B cell (primary cell): ENCODE data around the gene GPR152. TPM values are rescaled to one million over a fixed set of nuclear protein-coding genes. Genes with fewer than 3 reads are reported as not detected.

ENCODE experiments used
- ATAC-seq: fragments of 200-7000 bp; cut with Tn5 transposase; one replicate; pipeline ENCODE4 v1.10.0; 2021; ENCODE audit warnings: low read depth, mild to moderate bottlenecking, moderate number of reproducible peaks, moderate library complexity
- CTCF ChIA-PET: fragments of 350-600 bp; sonication (Branson Sonifier 250); formaldehyde crosslinking; loops from one replicate; lab custom pipeline; 2021; ENCODE audit warnings: antibody characterized with exemption, inconsistent platforms; lab: Charles Lee
- POLR2A ChIA-PET: fragments of 350-600 bp; sonication (Branson Sonifier 250); formaldehyde crosslinking; loops from one replicate; lab custom pipeline; 2021; ENCODE audit warnings: antibody characterized with exemption; lab: Charles Lee
- DNase-seq: peaks from one replicate; pipeline ENCODE4 v3.0.0; 2013
- H2AFZ ChIP-seq: 2 replicates; pipeline ENCODE4 v1.6.1; 2012; ENCODE audit warnings: mild to moderate bottlenecking, low read depth, low read length; ENCODE audit not compliant: insufficient read depth, poor library complexity, severe bottlenecking
- H3K27ac ChIP-seq, 2 donors: 1 replicate in 1 of 2; 2 replicates in 1 of 2; pipeline ENCODE4 v1.5.1; 2012 to 2013; ENCODE audit warnings: low read length in 2 of 2, mild to moderate bottlenecking in 2 of 2, moderate library complexity in 1 of 2
- H3K27me3 ChIP-seq, 4 experiments: fragments of 200-600 bp in 1 of 4; sonication (generic) in 1 of 4; replicated peaks in 1 of 4; 1 replicate in 2 of 4; 2 replicates in 2 of 4; pipeline versions ENCODE4 v1.6.1 to v1.7.0; 2013 to 2016; ENCODE audit warnings: low read length in 3 of 4, mild to moderate bottlenecking in 2 of 4, mixed read lengths in 1 of 4, moderate library complexity in 1 of 4; ENCODE audit not compliant: insufficient read depth in 4 of 4, control insufficient read depth in 3 of 4; ENCODE audit errors: control extremely low read depth in 1 of 4
- H3K36me3 ChIP-seq, 2 experiments: replicated peaks in 1 of 2; 1 replicate in 1 of 2; 2 replicates in 1 of 2; pipeline versions ENCODE4 v1.6.1 to v1.7.1; 2013; ENCODE audit warnings: low read length in 1 of 2; ENCODE audit not compliant: insufficient read depth in 2 of 2, control insufficient read depth in 1 of 2; ENCODE audit errors: control extremely low read depth in 1 of 2, extremely low read depth in 1 of 2
- H3K4me1 ChIP-seq, 2 donors: fragments of 200-600 bp in 1 of 2; sonication (generic) in 1 of 2; 1 replicate in 1 of 2; 2 replicates in 1 of 2; pipeline versions ENCODE4 v1.5.1 to v1.6.1; 2013 to 2017; ENCODE audit warnings: low read length in 2 of 2; ENCODE audit not compliant: control insufficient read depth in 2 of 2, insufficient read depth in 2 of 2
- H3K4me2 ChIP-seq: replicated peaks from 2 replicates; pipeline ENCODE3; 2012; ENCODE audit warnings: mild to moderate bottlenecking, low read depth, low read length; ENCODE audit not compliant: poor library complexity, severe bottlenecking
- H3K4me3 ChIP-seq, 5 experiments: fragments of 200-600 bp in 1 of 5; sonication (generic) in 1 of 5; 1 replicate in 3 of 5; 2 replicates in 2 of 5; pipeline versions ENCODE4 v1.5.1 to v1.7.0; 2011 to 2016; ENCODE audit warnings: low read length in 4 of 5, mild to moderate bottlenecking in 4 of 5, low read depth in 2 of 5, control low read depth in 1 of 5, moderate library complexity in 1 of 5; ENCODE audit not compliant: insufficient read depth in 1 of 5; ENCODE audit errors: control extremely low read depth in 1 of 5, extremely low read depth in 1 of 5
- H3K79me2 ChIP-seq: fragments of 200-600 bp; sonication (generic); one replicate; pipeline ENCODE4 v1.6.0; 2016; ENCODE audit warnings: low read length; ENCODE audit not compliant: control insufficient read depth, insufficient read depth
- H3K9ac ChIP-seq: fragments of 200-600 bp; sonication (generic); 2 replicates; pipeline ENCODE4 v1.6.1; 2017; ENCODE audit warnings: mild to moderate bottlenecking, low read length, moderate library complexity
- H3K9me3 ChIP-seq, 3 donors: one replicate each; pipeline versions ENCODE4 v1.6.1 to v1.7.1; 2013; ENCODE audit warnings: low read length in 2 of 3; ENCODE audit not compliant: control insufficient read depth in 2 of 3, insufficient read depth in 1 of 3; ENCODE audit errors: control extremely low read depth in 1 of 3
- H4K20me1 ChIP-seq: 2 replicates; pipeline ENCODE4 v1.6.0; 2012; ENCODE audit warnings: mild to moderate bottlenecking, low read length; ENCODE audit not compliant: insufficient read depth, control insufficient read depth, poor library complexity, severe bottlenecking
- H3K27ac Mint-ChIP-seq: one replicate; pipeline ENCODE4 v1.8.0; 2021; ENCODE audit warnings: mixed read lengths
- H3K27me3 Mint-ChIP-seq: one replicate; pipeline ENCODE4 v1.8.0; 2021; ENCODE audit warnings: mixed read lengths
- H3K4me1 Mint-ChIP-seq: one replicate; pipeline ENCODE4 v1.8.0; 2021; ENCODE audit warnings: mixed read lengths
- H3K4me3 Mint-ChIP-seq: one replicate; pipeline ENCODE4 v1.8.0; 2021; ENCODE audit warnings: mixed read lengths
- H3K9me3 Mint-ChIP-seq: one replicate; pipeline ENCODE4 v1.8.0; 2022; ENCODE audit warnings: mixed read lengths; ENCODE audit not compliant: insufficient read depth
- CTCF ChIP-seq: fragments of 200-600 bp; IDR thresholded peaks from one replicate; pipeline ENCODE4 v1.8.0; 2022; ENCODE audit warnings: antibody characterized with exemption, mild to moderate bottlenecking
- EZH2 ChIP-seq: IDR thresholded peaks from 2 replicates; pipeline ENCODE4 v1.6.1; 2012; ENCODE audit warnings: borderline replicate concordance, low read depth, mild to moderate bottlenecking, moderate library complexity, low read length; ENCODE audit not compliant: insufficient read depth, poor library complexity, severe bottlenecking
- WGBS: methylation state at CpG from one replicate; pipeline ENCODE4 v1.1.5; 2013; ENCODE audit warnings: missing lambda C conversion rate; ENCODE audit not compliant: insufficient coverage; 5-methylcytosine and 5-hydroxymethylcytosine counted together
- intact Hi-C: fragments of 100-400 bp; cut with micrococcal nuclease; formaldehyde crosslinking; loops from one replicate; pipeline ENCODE4 v1.10.0; 2022
- polyA plus RNA-seq: library from polyadenylated mRNA; depleted of rRNA; stranded (reverse); fragments of >200 nt; gene quantifications from 2 replicates; pipeline ENCODE4 v1.2.3, GENCODE V29; 2012
- total RNA-seq, 2 donors: library from RNA; stranded (reverse); fragments of 120-200 nt in 1 of 2; gene quantifications; 1 replicate in 1 of 2; 2 replicates in 1 of 2; pipeline versions ENCODE4 v1.2.3 to v1.2.4, GENCODE V29; 2013 to 2022

GPR152 gene
- total and polyA plus RNA-seq, 2 donors (not counting 1 experiment from before 2014, with no cell fraction given): 0.24 TPM; not detected in 1

- Histone ChIP-seq H4K20me1 (peaks cover 1% of the 10 kb centered on the region), H3K79me2 (peaks cover 24% of the 10 kb centered on the region), H3K27me3 (no peaks in the 10 kb centered on the region), H3K4me1 (peaks cover 89 to 95% of the 10 kb centered on the region in 2 donors), H3K9me3 (peaks cover 0 to 2% (median 0%) of the 10 kb centered on the region in 3 donors), H2AFZ (no peak overlapping the region), H3K36me3 (peaks cover 0 to 13% of the 10 kb centered on the region in 2 experiments), H3K9ac (no peak overlapping the region), H3K4me2 (peak overlapping the region; percentile 89), H3K4me3 (no peak overlapping the region), H3K27ac (no peak overlapping the region)
- Mint-ChIP-seq H3K4me1 (peaks cover 83% of the 10 kb centered on the region), H3K27ac (peak overlapping the region; percentile 100), H3K4me3 (peak overlapping the region; percentile 91), H3K27me3 (no peaks in the 10 kb centered on the region), H3K9me3 (no peaks in the 10 kb centered on the region)
- ChIA-PET POLR2A (interaction anchor here (0.5 to 4.8 kb wide), 14 partner anchors 10 to 1065 kb away, joined by 3 to 79 read pairs (median 6); partner anchors contain the start of genes CLCF1, CORO1B, PPP1CA and PTPRCAP), CTCF (interaction anchor here (0.8 to 3.8 kb wide), 11 partner anchors 7 to 92 kb away, joined by 3 to 48 read pairs (median 3); partner anchors contain the start of genes PITPNM1, PPP1CA, PTPRCAP and TBC1D10C)
- TF ChIP-seq CTCF (no peak), EZH2 (no peak)
- intact Hi-C loops: no loop called here
- DNase-seq (no peak), ATAC-seq (no peak)
- no CpG with 5 or more reads among the region's 2 CpGs for WGBS
Observed at GRCh38 chr11:67413266-67413849, 39.2 kb downstream of the GPR152 start.
